HG03025 (cell line): Measurements from ENCODE around the gene TXK.

Experiments
- ATAC-seq: cut with Tn5 transposase; IDR thresholded peaks from one replicate; pipeline ENCODE4 v1.9.1; 2021; ENCODE audit warnings: mild to moderate bottlenecking, moderate library complexity; ENCODE audit not compliant: unreplicated experiment, low FRiP score

Gene TXK

DNA sequence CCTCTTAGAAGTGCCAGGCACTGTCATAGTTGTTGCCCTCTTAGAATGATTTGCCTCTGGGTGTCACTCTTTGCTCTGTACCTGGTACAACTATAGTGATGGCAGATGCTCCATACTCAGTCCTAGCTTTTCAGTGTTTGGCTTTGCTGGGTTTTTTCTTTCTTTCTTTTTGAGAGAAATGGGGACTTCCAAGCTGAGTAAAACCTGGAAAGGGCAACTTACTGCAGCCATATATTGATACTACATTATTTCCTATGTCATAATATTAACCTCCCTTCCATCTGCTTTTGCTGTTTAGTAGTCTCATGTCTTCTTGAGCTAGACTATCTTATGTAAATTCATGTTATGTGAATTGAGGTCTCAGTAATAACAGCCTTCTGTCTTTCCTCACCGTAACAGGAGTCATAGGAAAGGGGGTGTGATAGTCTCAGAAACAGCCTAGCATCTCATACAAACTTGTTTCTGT is 68.4 kb downstream of the TXK start:
- ATAC-seq: no peak

DNA sequence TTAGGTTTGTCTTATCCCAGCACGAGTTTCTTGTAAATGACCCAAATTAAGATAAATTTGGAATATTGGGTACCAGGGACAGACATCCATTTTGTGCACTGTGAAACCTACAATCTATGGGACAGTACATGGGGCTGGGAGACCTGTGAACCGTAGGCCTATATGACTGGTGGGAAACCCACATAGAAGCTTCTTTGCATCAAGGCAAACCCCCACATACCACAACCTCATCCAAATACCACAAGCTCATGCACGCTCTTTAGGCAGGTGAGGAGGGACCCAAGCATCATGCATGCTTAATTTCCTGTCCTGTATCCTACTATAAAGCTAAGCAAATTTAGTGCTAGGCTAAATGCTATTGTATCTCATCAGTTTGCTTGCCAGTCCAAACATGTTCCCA is 69.7 kb downstream of the TXK start:
- ATAC-seq: no peak

DNA sequence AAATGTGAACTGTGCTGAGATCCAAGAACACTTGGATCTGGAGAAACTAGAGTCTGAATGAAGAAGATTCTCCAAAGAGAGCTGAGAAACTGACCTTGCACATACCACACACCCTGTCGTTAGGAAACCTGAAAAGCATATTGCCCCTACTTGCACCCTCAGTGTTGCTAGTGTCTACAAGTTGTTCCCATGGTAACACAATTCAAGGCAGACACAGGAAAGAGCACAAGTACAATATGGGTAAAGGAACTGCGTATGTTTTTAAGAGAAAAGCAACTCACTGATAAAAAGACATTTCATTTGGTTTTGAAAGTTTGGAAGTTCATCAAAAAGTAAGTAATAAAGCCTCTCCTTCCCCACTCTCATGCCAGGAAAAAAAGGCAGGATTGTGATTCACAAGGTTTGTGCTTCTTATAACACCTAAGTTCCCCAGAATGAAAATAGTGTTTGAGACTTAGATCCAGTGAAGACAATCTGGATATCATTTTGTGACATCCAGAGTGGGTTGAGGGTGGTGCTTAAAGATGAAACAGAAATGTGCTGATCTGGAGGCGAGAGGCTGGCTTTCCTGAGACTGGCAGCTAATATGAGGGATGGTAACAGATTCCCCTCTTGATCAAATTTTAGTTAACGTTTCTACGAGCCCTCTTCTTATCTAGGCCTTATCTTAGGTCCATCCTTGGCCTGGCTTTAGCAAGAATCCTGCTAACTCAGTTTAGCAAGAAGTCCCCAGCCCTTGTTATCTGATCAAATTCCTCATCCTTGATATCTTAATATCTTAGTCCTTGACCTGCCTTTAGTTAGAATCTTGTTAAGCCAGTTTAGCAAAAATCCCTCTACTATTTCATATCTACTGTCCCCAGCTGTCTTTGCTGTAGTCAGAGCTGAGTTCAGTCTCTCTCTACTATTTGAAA is 75.2 kb downstream of the TXK start:
- no peak for ATAC-seq

DNA sequence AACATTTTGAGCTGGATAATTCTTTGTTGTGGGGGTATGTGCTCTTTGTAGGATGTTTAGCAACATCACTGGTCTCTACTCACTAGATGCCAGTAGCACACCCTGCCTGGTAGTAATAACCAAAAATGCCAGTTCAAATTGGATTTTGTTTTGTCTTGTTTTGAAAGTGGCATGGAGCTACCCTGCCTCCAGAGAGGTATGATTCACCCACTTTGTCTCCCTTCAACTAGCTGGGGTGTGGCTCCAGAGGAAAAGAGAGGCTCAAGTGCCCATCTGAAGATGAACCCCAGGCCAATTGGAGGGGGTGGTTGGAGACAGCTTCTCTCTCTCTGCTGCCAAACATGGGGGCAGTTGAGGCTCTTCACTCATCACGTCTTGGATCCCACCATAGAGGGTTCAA is 83.0 kb downstream of the TXK start:
- no peak for ATAC-seq

DNA sequence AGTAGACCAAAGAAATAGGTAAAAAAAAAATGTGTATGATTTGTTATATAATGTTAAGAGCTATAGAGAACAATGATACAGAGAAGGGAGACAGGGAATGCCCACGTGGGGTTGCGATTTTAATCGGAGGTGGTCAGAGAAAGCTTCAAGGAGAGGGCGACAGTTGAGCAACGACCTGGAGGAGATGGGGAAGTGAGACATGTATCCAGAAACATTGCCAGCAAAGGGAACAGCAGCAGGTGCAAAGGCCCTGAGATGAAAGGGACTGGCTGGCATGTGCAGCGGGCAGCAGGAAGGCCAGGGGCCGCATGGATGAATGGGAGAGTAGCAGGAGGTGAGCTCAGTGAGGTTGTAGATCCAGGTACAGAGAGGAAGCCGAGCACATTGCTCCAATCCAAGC is 84.6 kb downstream of the TXK start:
- no peak for ATAC-seq

DNA sequence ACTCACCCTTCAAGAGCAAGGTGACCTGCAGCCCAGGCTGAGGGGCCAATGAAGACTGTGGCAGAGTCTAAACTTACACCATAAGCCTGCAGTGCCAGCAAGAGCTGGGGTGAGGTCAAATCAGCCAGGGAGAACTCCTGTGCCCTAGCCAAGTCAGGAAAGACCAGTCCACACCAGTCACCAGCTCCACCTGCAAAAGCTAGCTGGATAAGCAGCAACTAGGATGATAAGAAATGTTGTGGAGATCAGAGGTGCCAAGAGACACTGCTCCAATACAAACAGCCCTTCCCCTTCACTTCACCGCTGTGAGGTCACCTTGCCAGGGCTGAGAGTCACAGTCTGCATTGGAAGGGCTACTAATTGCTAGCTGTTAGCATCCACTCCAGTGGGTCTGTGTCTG is 86.2 kb downstream of the TXK start:
- peak; percentile 19 for ATAC-seq

DNA sequence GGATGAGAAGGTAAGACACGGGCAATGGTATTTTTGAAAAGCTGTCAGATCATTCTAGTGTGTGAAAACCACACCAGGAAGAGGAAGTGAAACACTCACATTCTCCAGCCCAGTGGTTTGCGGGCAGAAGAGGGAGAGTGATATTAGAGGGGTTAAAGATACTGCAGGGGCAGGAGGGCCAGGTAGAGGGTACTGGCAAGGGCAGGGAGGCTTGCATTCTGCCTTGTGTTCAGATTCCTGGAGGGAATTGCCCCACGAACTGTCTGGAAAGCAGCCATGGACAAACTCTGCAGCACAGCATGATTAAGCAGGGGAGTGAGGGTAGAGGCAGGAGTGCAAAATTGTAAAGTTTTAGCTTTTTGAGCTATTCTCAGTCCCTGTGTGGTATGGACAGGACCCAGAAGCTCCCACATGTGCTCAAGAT is 86.6 kb downstream of the TXK start:
- ATAC-seq: peak; percentile 87

DNA sequence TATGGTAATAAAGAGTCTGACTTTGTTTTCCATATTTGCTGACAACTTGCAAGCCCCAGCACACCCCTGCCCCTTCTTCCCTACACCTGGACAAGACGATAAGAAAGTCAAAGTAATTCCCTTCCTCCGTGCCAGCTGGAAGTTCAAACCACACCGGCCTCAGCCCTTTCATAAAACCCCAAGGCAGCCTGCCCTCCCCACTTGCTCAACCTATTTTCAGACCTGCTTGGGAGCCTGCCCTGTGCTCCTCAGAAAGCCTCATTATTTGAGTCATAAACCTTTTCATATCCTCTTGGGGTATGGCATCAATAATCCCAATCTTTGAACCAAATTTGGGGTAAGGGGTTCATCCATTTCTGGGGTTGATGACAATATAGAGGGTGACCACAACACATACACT is 88.0 kb downstream of the TXK start:
- ATAC-seq: no peak

DNA sequence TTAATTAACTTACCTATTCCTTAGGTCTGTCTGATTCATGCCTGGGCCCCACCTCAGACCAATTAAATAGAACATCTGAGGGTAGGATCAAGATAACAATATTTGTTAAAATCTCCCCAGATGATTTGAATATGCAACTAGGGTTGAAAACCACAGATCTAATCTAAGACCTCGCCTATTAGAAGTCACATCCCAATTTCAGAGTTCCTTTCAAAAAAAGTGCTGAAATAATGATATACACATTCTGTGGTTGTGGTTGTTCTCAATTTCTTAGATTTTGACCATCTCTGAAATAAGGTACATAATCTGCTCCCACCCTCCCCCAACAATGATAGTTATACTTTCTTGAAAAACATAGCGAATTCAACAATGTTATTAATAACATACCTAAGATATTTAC is 89.8 kb downstream of the TXK start:
- no peak for ATAC-seq

DNA sequence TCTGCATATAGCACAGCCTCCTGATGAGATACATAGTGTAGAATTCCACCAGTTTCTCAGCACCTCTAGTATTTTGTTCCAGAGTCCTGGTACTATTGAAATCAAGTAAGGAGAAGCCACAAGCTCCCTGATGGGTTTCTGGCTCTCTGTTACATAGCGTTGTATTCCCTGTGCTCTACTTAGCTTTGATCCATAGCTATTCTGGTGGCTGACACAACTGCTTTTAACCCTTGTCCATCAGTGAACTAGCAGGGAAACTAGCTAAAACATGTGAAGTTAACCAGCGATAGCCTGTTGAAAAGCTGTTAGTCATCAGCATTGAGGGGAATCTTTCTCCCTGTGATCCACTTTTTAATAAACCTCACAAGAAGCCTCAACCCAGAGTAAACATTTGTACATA is 90.5 kb downstream of the TXK start:
- no peak for ATAC-seq

DNA sequence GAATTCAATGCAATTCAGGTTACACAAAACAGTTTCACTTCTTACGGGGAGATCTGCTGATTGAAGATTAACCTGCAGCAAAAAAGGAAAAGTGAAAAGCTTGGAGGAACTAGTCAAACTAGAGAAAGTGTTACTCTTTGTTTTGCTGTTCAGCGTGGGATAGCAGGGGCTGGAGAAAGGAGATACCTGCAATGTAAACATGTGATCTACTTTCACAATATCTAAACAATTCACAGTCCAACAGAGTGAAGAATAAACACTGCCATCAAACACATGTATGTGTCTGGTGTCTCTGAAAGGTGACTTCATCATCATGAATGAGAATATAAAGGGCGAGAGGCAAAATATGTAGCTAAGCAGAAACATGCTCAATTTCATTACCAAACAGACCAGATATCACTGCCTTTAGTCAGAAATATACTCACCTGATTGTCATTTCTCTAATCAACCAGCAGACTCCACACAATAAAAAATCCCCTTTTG is 91.0 kb downstream of the TXK start:
- ATAC-seq: no peak

DNA sequence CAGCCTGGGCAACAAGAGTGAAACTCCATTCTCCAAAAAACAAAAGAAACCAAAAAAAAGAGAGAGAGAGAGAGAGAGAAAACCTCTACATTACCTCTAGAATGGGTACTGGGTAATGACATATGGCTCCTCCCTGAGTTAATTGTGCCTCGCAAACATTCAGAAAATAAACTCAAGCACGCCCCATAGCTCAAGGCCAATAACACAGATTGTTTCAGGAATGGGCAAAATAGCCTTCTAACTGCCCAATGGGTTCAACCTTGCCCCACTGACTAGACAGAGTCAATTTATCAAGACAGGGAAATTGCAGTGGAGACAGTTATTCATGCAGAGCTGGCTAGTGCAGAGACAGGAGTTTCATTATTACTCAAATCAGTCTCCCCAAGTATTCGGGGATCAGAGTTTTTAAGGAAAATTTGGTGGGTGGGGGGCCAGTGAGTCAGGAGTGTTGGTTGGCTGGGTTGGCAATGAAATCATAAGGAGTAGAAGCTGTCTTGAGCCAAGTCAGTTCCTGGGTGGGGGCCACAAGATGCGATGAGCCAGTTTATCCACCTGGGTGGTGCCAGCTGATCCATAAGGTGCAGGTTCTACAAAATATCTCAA is 92.4 kb downstream of the TXK start:
- no peak for ATAC-seq

DNA sequence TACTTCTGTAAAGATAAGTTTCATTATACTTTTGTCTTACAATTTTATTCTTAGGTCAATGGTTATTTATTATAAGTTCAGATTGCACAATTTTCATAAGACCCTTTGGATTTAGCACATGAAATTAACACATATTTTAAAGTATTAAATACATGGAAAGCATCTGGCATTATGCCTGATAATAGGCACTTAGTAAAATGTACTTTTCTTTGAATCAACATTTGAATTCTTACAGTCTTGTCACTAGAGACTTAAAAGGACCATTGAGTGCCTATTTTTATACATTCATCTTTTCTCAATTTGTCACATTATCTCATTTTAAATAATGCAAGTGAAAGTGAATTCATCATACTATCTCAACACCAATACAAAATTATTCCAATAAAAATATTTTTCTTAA is 94.5 kb downstream of the TXK start:
- no peak for ATAC-seq

DNA sequence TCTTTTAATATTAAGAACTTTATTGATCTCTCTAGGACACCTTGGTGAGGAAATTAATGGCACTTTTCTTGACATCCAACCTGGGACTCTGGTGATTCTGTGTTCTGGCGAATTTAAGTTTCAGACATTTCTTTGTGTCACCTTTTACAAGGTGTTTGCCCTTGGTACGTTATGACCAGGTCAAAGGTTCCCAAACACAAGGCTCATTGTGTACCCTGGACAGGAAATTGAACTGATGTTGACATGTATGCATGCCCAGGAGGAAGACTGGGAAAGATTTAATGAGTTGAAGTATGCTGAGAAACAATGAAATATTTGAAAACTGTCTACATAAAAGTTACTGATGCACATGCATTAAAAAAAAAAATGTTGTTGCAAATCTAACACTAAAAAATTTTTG is 95.4 kb downstream of the TXK start:
- ATAC-seq: no peak

DNA sequence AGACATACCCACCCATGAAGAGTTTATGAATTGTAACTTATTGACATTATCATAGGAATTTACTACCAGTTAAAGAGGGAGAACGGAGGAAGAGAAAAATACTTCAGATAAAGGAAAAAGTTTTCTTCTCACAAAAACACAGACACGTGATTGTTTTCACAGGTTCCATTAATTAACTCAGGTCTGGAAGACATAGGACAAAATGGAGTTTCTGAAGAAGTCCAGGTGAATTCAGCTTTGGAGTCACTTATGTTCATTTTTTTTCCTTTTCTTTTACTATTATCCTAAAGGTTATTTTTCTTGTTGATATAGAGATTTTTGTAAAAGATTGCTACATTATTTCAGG is 97.0 kb downstream of the TXK start:
- no peak for ATAC-seq

DNA sequence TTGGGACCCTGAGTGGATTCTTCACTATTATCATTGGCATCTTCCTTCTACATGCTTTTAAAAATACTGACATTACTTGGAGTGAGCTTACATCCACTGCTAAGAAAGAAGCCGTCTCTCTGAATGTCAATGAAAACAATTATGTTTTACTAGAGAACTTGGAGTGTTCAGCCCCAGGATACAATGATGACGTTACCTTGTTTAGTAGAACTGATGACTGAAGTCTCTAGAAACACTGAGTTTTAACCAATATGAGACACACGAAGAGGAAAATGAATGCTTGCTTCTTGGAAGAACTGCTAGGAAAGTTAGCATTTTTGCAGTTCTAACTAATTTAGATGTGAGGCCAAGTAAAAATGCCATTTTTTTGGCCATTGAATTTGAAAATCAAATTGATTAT is 98.1 kb downstream of the TXK start:
- ATAC-seq: no peak

DNA sequence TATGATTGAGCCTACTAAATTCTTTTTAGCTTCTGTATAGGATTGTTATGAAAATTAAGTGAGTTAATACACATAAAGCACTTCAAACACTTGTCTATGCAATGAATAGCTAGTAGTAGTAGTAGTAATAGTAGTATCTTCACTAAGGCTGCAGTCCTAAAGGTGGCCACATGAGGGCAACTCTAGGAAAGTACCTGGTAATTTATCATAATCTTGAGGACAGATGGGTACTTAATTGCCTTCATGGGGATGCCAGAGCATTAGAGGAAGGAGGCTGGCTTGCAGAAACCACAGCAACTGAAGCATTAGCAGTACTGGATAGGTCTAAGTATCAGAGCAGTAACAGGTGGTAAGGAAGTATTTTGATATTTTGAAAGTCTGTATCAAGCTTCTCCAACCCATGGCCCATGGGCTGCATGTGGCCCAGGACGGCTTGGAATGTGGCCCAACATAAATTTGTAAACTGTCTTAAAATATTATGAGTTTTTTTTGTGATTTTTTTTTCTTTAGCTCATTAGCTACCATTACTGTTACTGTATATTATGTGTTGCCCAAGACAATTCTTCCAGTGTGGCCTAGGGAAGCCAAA is 100.1 kb downstream of the TXK start:
- ATAC-seq: no peak

DNA sequence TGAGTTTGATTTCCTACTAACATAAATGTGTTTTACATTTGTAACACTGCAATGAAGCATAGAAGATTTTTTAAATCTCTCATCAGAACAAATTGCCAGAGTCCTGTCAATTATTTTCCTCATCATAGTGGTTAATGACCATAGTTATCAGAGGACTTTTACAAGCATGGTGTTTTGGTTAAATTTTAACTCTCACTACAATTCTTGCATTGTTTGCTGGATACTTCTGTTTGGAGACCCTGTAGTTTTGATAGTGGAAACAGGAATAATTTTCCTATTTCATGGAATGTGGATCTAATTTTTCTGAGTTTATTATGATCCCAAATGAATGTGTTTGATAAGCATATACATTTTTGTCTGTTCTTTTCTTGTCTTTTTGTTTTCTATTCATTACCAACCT is 100.6 kb downstream of the TXK start:
- no peak for ATAC-seq

DNA sequence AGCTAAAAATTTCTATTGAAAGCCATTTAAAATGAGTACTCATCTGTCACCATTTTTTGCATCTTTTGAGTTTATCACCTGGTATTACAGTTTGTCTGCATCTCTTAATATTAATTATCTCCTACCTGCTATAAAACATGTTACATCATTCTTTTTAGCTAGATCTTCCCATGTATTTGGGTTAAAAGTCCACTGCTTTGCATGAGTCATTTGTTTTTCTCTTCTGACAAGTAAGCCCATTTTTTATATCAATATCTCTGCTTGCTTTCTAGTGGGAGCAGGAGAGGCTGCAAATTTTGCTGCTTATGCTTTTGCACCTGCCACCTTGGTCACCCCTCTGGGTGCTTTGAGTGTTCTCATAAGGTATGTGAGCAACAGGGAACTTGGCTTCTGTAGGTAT is 101.3 kb downstream of the TXK start:
- no peak for ATAC-seq

DNA sequence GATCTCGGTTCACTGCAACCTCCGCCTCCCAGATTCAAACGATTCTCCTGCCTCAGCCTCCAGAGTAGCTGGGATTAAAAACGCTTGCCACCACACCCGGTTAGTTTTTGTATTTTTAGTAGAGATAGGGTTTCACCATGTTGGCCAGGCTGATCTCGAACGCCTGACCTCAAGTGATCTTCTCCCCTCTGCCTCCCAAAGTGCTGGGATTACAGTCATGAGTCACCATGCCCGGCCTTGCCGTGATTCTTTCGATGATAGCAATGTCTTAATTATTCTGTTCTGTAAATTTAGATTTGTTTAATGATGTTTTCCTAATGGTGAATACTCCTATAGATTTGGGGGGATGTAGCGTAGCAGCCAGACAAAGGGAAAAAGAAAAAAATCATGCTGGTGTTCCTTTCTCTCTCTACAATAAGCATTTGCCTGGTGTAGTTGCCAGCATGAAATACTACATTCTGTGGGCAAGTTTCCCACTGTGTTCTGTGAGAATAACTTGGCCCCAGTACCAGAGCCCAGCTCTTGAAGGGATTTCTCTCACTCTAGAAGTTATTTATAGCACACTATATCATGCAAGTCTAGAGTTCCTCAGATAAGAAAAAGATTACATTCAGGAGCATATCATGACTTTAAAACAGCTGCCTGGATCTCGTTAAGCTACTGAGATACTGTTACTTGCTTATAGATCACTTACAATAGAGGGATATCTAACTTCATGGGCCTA is 102.1 kb downstream of the TXK start:
- ATAC-seq: no peak

DNA sequence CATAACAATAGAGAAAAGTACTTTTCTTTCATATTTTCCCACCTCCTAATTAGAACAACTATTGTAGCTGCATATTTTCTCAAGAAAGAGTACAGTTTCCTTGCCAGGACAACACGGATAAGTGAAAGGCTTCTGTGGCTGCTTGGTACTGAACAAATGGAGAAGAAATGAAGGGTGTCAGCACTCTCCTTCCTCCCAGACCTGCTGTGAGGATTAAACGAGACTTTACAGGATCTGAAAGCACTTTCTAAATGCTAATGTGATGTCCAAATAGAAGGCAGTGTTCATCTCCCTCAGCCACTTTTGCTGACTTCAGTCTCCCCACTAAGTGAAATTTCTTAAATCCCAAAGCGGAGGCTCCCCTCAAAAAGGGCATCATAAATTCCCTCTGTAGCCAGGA is 103.6 kb downstream of the TXK start:
- no peak for ATAC-seq
